Right lobe of liver (tissue), 6 donors: ENCODE results near the gene NACC1. TPM values are rescaled to one million over a fixed set of nuclear protein-coding genes. Genes with fewer than 3 reads are reported as not detected.
A peak's percentile ranks its signal among the peaks of the same experiment; 100 is the strongest.

Source experiments
- ATAC-seq, 4 donors: fragments of 200-7000 bp; cut with Tn5 transposase; one replicate each; pipeline ENCODE4 v1.9.1; 2020; ENCODE audit warnings: mild to moderate bottlenecking in 4 of 4, moderate library complexity in 4 of 4
- DNase-seq, 3 donors: peaks; one replicate each; pipeline ENCODE4 v3.0.0-alpha.2; 2020
- H3K27ac ChIP-seq, 3 donors: fragments of 200-600 bp; one replicate each; pipeline ENCODE4 v1.8.0; 2022
- H3K27me3 ChIP-seq, 2 donors: fragments of 200-600 bp; one replicate each; pipeline ENCODE4 v1.8.0; 2022
- H3K36me3 ChIP-seq, 4 donors: fragments of 200-600 bp; sonication (generic) in 1 of 4; one replicate each; pipeline versions ENCODE4 v1.5.1 to v1.8.0; 2017 to 2022; ENCODE audit warnings: control low read depth in 1 of 4
- H3K4me1 ChIP-seq, 4 donors: fragments of 200-600 bp; sonication (generic) in 1 of 4; one replicate each; pipeline versions ENCODE4 v1.5.1 to v1.8.0; 2017 to 2022; ENCODE audit warnings: control low read depth in 1 of 4
- H3K4me3 ChIP-seq, 3 donors: fragments of 200-600 bp; one replicate each; pipeline ENCODE4 v1.8.0; 2022
- H3K9me3 ChIP-seq, 4 donors: fragments of 200-600 bp; sonication (generic) in 1 of 4; one replicate each; pipeline versions ENCODE4 v1.5.1 to v1.8.0; 2017 to 2022; ENCODE audit warnings: control low read depth in 1 of 4
- CTCF ChIP-seq, 4 donors: fragments of 200-600 bp in 3 of 4; fragments of 450-650 bp in 1 of 4; IDR thresholded peaks; one replicate each; pipeline versions ENCODE4 v1.5.1 to v1.8.0; 2016 to 2022; ENCODE audit warnings: antibody characterized with exemption in 4 of 4, mild to moderate bottlenecking in 2 of 4
- POLR2A ChIP-seq: fragments of 450-650 bp; IDR thresholded peaks from one replicate; pipeline ENCODE4 v1.6.1; 2017; ENCODE audit warnings: antibody characterized with exemption, mild to moderate bottlenecking
- WGBS: methylation state at CpG from one replicate; pipeline ENCODE4 v1.1.6; 2018; ENCODE audit warnings: low coverage, low lambda C conversion rate; ENCODE audit not compliant: insufficient coverage; ENCODE audit errors: missing lambda C conversion rate; 5-methylcytosine and 5-hydroxymethylcytosine counted together
- intact Hi-C, 2 donors: fragments of 100-400 bp; cut with DNase I; formaldehyde crosslinking; loops; one replicate each; pipeline versions ENCODE4 v1.11.2 to v1.14.1; 2022
- total RNA-seq, 6 experiments: library from RNA; depleted of rRNA in 2 of 6; stranded (reverse); fragments of >200 nt in 2 of 6; fragmentation: NEBNext Ultra II Directional in 3 of 6; extraction: Animal tissue kit (Norgen Biotek cat#: 25700) in 3 of 6; gene quantifications; one replicate each; pipeline versions ENCODE4 v1.1.0 to v1.2.4, GENCODE V29; 2016 to 2023
- donor health status: DM: no; HTN: yes; CAD: no.
- donor health status: DM: no; HTN: no; CAD: no.
- donor health status: DM: no; HTN: no; CAD: no.
- donor health status: DM: no; HTN: yes; CAD: no.
- donor health status: DM: no; HTN: yes; CAD: no.

NACC1 gene
- total RNA-seq, 6 experiments from 2014 or later: 19.2 to 30.3 (median 26.4) TPM

GRCh38 chr19:13117176-13117771, 790 bp upstream of the NACC1 start:
- no peaks in the 10 kb centered on the region for H3K27me3 ChIP-seq
- 14% methylated on average over 20 of the region's 20 CpGs for WGBS
- TF ChIP-seq CTCF (IDR thresholded peaks at IDR 0.05) (no peak), POLR2A (no peak)
- ATAC-seq (peak; percentile 1 to 14 (median 5)), DNase-seq (no peak)
- peak overlapping the region; percentile 97 to 99 (median 98) for H3K4me3 ChIP-seq
- intact Hi-C loops: no loop called here
- peaks cover 0 to 16% (median 7%) of the 10 kb centered on the region in 4 donors for H3K4me1 ChIP-seq
- peaks cover 0 to 17% (median 0%) of the 10 kb centered on the region in 4 donors for H3K36me3 ChIP-seq
- peak overlapping the region; percentile 17 to 56 (median 42) for H3K27ac ChIP-seq
- H3K9me3 ChIP-seq: no peaks in the 10 kb centered on the region

- H3K4me1 ChIP-seq: peaks cover 0 to 16% (median 7%) of the 10 kb centered on the region in 4 donors
Measured at GRCh38 chr19:13118424-13119193, 545 bp downstream of the NACC1 start.

GRCh38 chr19:13119627-13120026, 1.6 kb downstream of the NACC1 start:
- no peaks in the 10 kb centered on the region for H3K9me3 ChIP-seq
- H3K27me3 ChIP-seq: no peaks in the 10 kb centered on the region
- no CpG with 5 or more reads among the region's 8 CpGs for WGBS
- peaks cover 0 to 16% (median 7%) of the 10 kb centered on the region in 4 donors for H3K4me1 ChIP-seq
- H3K27ac ChIP-seq: no peak overlapping the region
- peak overlapping the region in 1 of 3 donors; percentile 98 for H3K4me3 ChIP-seq
- intact Hi-C loops: no loop called here
- no peaks in the 10 kb centered on the region for H3K36me3 ChIP-seq
- DNase-seq (no peak), ATAC-seq (no peak)
- TF ChIP-seq CTCF (IDR thresholded peaks at IDR 0.05) (no peak), POLR2A (no peak)

More at GRCh38 chr19:13118424-13119193, 545 bp downstream of the NACC1 start:
- Histone ChIP-seq H3K27me3 (no peaks in the 10 kb centered on the region), H3K27ac (peak overlapping the region in 1 of 3 donors; percentile 49), H3K9me3 (no peaks in the 10 kb centered on the region), H3K4me3 (peak overlapping the region; percentile 80 to 98 (median 94)), H3K36me3 (peaks cover 0 to 8% (median 0%) of the 10 kb centered on the region in 4 donors)
- no peak for TF ChIP-seq CTCF (IDR thresholded peaks at IDR 0.05)
- no peak for TF ChIP-seq POLR2A
- intact Hi-C loops: no loop called here
- peak in 2 of 4 donors; percentile 17 to 18 for ATAC-seq
- 2% methylated on average over 38 of the region's 57 CpGs for WGBS
- DNase-seq: peak; percentile 68 to 74 (median 71)

GRCh38 chr19:13120031-13120430, 2.0 kb downstream of the NACC1 start:
- Histone ChIP-seq H3K27ac (no peak overlapping the region), H3K4me3 (no peak overlapping the region), H3K27me3 (no peaks in the 10 kb centered on the region), H3K4me1 (peaks cover 0 to 16% (median 7%) of the 10 kb centered on the region in 4 donors), H3K9me3 (no peaks in the 10 kb centered on the region), H3K36me3 (no peaks in the 10 kb centered on the region)
- WGBS: 73% methylated on average over 3 of the region's 9 CpGs
- DNase-seq (no peak), ATAC-seq (no peak)
- intact Hi-C loops: no loop called here
- TF ChIP-seq POLR2A (no peak), CTCF (IDR thresholded peaks at IDR 0.05) (no peak)
